Measurements from ENCODE around the gene JAK1. TPM values are rescaled to one million over a fixed set of nuclear protein-coding genes. Genes with fewer than 3 reads are reported as not detected.
A peak's percentile ranks its signal among the peaks of the same experiment; 100 is the strongest.

The JAK1 gene
- total and polyA plus RNA-seq, 12 donors, result 23.4 to 155 (median 91.1) TPM

- Histone ChIP-seq H3K36me3 (replicated peaks in 1 of 2) (peaks cover 0 to 76% of the 10 kb centered on the region in 2 donors), H3K27me3 (no peaks in the 10 kb centered on the region), H3K4me3 (no peak overlapping the region), H3K27ac (no peak overlapping the region), H3K9me3 (replicated peaks in 1 of 3) (no peaks in the 10 kb centered on the region), H3K4me1 (replicated peaks in 1 of 2) (peaks cover 0 to 9% of the 10 kb centered on the region in 2 donors)
- WGBS, 4 donors, result 63 to 84% (median 78%) methylated on average over 5 to 6 of the region's 6 CpGs
- TF ChIP-seq POLR2A (IDR thresholded peaks at IDR 0.05), result no peak
- TF ChIP-seq CTCF (IDR thresholded peaks at IDR 0.05), result no peak
- DNase-seq, result no peak
- intact Hi-C loops (cut with DNase I), result no loop called here
These were observed 124.9 kb downstream of the JAK1 start for GRCh38 chr1:64841330-64842065.

GRCh38 chr1:64839732-64840405 is 126.5 kb downstream of the JAK1 start:
- Histone ChIP-seq H3K9me3 (replicated peaks in 1 of 3) (no peaks in the 10 kb centered on the region), H3K4me3 (no peak overlapping the region), H3K36me3 (replicated peaks in 1 of 2) (peaks cover 0 to 77% of the 10 kb centered on the region in 2 donors), H3K27ac (no peak overlapping the region), H3K4me1 (replicated peaks in 1 of 2) (peaks cover 0 to 9% of the 10 kb centered on the region in 2 donors), H3K27me3 (no peaks in the 10 kb centered on the region)
- no peak for TF ChIP-seq CTCF (IDR thresholded peaks at IDR 0.05)
- TF ChIP-seq POLR2A (IDR thresholded peaks at IDR 0.05), result no peak
- DNase-seq, result peak in 1 of 7 donors; percentile 45
- intact Hi-C loops (cut with DNase I), result no loop called here
- 91 to 94% (median 93%) methylated on average over 13 to 15 of the region's 15 CpGs for whole genome bisulfite sequencing, 4 donors

- intact Hi-C loops (cut with DNase I), result no loop called here
- no peaks in the 10 kb centered on the region for H3K9me3 ChIP-seq (replicated peaks in 1 of 3)
- no peak overlapping the region for H3K27ac ChIP-seq
- H3K4me3 ChIP-seq, result no peak overlapping the region
- 86 to 94% (median 91%) methylated on average over 5 of the region's 5 CpGs for WGBS, 4 donors
- no peaks in the 10 kb centered on the region for H3K27me3 ChIP-seq
- no peak for DNase-seq
- TF ChIP-seq POLR2A (IDR thresholded peaks at IDR 0.05) (no peak), CTCF (IDR thresholded peaks at IDR 0.05) (no peak)
- peaks cover 0 to 9% of the 10 kb centered on the region in 2 donors for H3K4me1 ChIP-seq (replicated peaks in 1 of 2)
- H3K36me3 ChIP-seq (replicated peaks in 1 of 2), result peaks cover 0 to 76% of the 10 kb centered on the region in 2 donors
These were observed 127.1 kb downstream of the JAK1 start for GRCh38 chr1:64839261-64839660.

- Histone ChIP-seq H3K27me3 (no peaks in the 10 kb centered on the region), H3K4me1 (replicated peaks in 1 of 2) (peaks cover 0 to 9% of the 10 kb centered on the region in 2 donors), H3K27ac (no peak overlapping the region), H3K36me3 (replicated peaks in 1 of 2) (peaks cover 0 to 76% of the 10 kb centered on the region in 2 donors), H3K9me3 (replicated peaks in 1 of 3) (no peaks in the 10 kb centered on the region), H3K4me3 (no peak overlapping the region)
- TF ChIP-seq POLR2A (IDR thresholded peaks at IDR 0.05) (no peak), CTCF (IDR thresholded peaks at IDR 0.05) (no peak)
- peak in 1 of 7 donors; percentile 10 for DNase-seq
- intact Hi-C loops (cut with DNase I), result no loop called here
- 87 to 89% (median 88%) methylated on average over 7 of the region's 7 CpGs for WGBS, 4 donors
These were observed 127.9 kb downstream of the JAK1 start for GRCh38 chr1:64838486-64838885.
